ENCODE results near the gene CXCL1.

The CXCL1 gene

GRCh38 chr4:73869130-73870055, at the start of gene CXCL1:
Gene CXCL1, plus strand, starts transcription at chr4:73869393. Its CDS starts 78 bp downstream, at chr4:73869471.
- DNase-seq (ENCODE audit: low spot score): peak; percentile 26

GRCh38 chr4:73821325-73821724, 47.9 kb upstream of the CXCL1 start:
- no peak for DNase-seq (ENCODE audit: low spot score)

GRCh38 chr4:73822389-73822788, 46.8 kb upstream of the CXCL1 start:
- no peak for DNase-seq (ENCODE audit: low spot score)

GRCh38 chr4:73822812-73823504, 46.2 kb upstream of the CXCL1 start:
- DNase-seq (ENCODE audit: low spot score): no peak

- DNase-seq (ENCODE audit: low spot score): no peak
Measured at GRCh38 chr4:73823760-73824159, 45.4 kb upstream of the CXCL1 start.

- no peak for DNase-seq (ENCODE audit: low spot score)
Measured at GRCh38 chr4:73828956-73829355, 40.2 kb upstream of the CXCL1 start.

GRCh38 chr4:73831569-73831968, 37.6 kb upstream of the CXCL1 start:
- DNase-seq (ENCODE audit: low spot score): no peak

GRCh38 chr4:73832651-73833237, 36.4 kb upstream of the CXCL1 start:
- DNase-seq (ENCODE audit: low spot score): no peak

GRCh38 chr4:73836373-73837279, 32.6 kb upstream of the CXCL1 start, which contains the start of gene CXCL6:
Gene CXCL6, plus strand, starts transcription at chr4:73836678. Its CDS starts 73 bp downstream, at chr4:73836751.
- DNase-seq (ENCODE audit: low spot score): peak; percentile 8

GRCh38 chr4:73839071-73839470, 30.1 kb upstream of the CXCL1 start:
- DNase-seq (ENCODE audit: low spot score): no peak

GRCh38 chr4:73839715-73840114, 29.5 kb upstream of the CXCL1 start:
- DNase-seq (ENCODE audit: low spot score): no peak

- no peak for DNase-seq (ENCODE audit: low spot score)
Measured at GRCh38 chr4:73841243-73841925, 27.8 kb upstream of the CXCL1 start.

GRCh38 chr4:73842696-73843095, 26.5 kb upstream of the CXCL1 start:
- DNase-seq (ENCODE audit: low spot score): no peak

GRCh38 chr4:73843369-73843768, 25.8 kb upstream of the CXCL1 start:
- no peak for DNase-seq (ENCODE audit: low spot score)

GRCh38 chr4:73844345-73844744, 24.8 kb upstream of the CXCL1 start:
- no peak for DNase-seq (ENCODE audit: low spot score)

GRCh38 chr4:73844806-73845205, 24.4 kb upstream of the CXCL1 start:
- no peak for DNase-seq (ENCODE audit: low spot score)

GRCh38 chr4:73847526-73848182, 21.5 kb upstream of the CXCL1 start:
- no peak for DNase-seq (ENCODE audit: low spot score)

GRCh38 chr4:73848183-73848777, 20.9 kb upstream of the CXCL1 start:
- DNase-seq (ENCODE audit: low spot score): no peak

GRCh38 chr4:73850261-73850970, 18.8 kb upstream of the CXCL1 start:
- no peak for DNase-seq (ENCODE audit: low spot score)
